Keratinocyte (primary cell): ENCODE results near the gene MSRB2.

Experiments
- CTCF ChIP-seq, 3 experiments: IDR thresholded peaks in 1 of 3; conservative IDR thresholded peaks in 1 of 3; optimal IDR thresholded peaks in 1 of 3; 2 replicates in 2 of 3; 3 replicates in 1 of 3; pipeline versions ENCODE3 to v1.5.1; 2011; ENCODE audit warnings: low read length in 3 of 3, mild to moderate bottlenecking in 3 of 3, moderate library complexity in 2 of 3, control low read depth in 1 of 3, inconsistent platforms in 1 of 3; ENCODE audit not compliant: insufficient read depth in 2 of 3; ENCODE audit errors: extremely low read depth in 1 of 3
- EZH2 ChIP-seq: IDR thresholded peaks from one replicate; pipeline ENCODE4 v1.6.1; 2012; ENCODE audit warnings: inconsistent platforms, mild to moderate bottlenecking, low read length, moderate library complexity

- TF ChIP-seq CTCF (optimal IDR thresholded peaks at IDR 0.05 in 1 of 3, IDR thresholded peaks at IDR 0.05 in 1 of 3, conservative IDR thresholded peaks at IDR 0.05 in 1 of 3; ENCODE audit: extremely low read depth in 1 of 3, insufficient read depth in 2 of 3, low read length in 3 of 3) (no peak), EZH2 (no peak)
These were observed 59.8 kb downstream of the MSRB2 start for GRCh38 chr10:23155169-23155568.
